ENCODE data around the gene ZNF768.
A peak's percentile ranks its signal among the peaks of the same experiment; 100 is the strongest.

ZNF768 gene

DNA sequence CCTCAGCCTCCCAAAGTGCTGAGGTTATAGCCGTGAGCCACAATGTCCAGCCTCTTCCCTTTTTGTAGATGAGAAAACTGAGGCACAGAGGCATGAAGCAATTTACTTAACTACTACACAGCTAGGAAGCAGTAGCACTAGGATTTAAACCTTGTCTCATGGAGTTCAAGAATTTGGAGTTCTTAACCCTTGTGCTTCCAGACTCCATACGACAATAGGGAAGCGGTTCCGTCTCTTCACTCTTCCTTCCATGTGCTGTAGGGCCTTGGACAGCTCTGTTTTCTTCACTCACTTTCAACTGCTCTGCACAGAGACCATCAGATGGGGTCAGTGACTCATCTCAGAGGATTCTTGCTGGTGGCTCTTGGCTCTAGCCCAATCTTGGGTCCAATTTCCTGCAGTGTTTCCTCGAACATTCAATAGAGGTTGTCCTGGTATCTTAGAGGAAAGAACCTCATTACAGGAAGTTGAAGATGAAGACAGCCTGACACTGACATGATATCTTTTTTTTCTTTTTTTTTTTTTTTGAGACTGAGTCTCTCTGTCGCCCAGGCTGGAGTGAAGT is 34.5 kb downstream of the ZNF768 start:
- H3K27ac ChIP-seq: peak overlapping the region; percentile 57; the same call in 1 of the 2 replicates
- ChIA-PET POLR2A (ENCODE audit: low non-redundant PET) (no interaction called here), CTCF (interaction anchor here (0.6 kb wide), 2 partner anchors 28 to 99 kb away, joined by 3 to 4 read pairs; no protein-coding TSS in a partner anchor)
- TF ChIP-seq, protein P1, sequence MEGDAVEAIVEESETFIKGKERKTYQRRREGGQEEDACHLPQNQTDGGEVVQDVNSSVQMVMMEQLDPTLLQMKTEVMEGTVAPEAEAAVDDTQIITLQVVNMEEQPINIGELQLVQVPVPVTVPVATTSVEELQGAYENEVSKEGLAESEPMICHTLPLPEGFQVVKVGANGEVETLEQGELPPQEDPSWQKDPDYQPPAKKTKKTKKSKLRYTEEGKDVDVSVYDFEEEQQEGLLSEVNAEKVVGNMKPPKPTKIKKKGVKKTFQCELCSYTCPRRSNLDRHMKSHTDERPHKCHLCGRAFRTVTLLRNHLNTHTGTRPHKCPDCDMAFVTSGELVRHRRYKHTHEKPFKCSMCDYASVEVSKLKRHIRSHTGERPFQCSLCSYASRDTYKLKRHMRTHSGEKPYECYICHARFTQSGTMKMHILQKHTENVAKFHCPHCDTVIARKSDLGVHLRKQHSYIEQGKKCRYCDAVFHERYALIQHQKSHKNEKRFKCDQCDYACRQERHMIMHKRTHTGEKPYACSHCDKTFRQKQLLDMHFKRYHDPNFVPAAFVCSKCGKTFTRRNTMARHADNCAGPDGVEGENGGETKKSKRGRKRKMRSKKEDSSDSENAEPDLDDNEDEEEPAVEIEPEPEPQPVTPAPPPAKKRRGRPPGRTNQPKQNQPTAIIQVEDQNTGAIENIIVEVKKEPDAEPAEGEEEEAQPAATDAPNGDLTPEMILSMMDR (conservative IDR thresholded peaks at IDR 0.05; ENCODE audit: low read depth): no peak
- DNase-seq (ENCODE audit: low spot score): peak; percentile 61

DNA sequence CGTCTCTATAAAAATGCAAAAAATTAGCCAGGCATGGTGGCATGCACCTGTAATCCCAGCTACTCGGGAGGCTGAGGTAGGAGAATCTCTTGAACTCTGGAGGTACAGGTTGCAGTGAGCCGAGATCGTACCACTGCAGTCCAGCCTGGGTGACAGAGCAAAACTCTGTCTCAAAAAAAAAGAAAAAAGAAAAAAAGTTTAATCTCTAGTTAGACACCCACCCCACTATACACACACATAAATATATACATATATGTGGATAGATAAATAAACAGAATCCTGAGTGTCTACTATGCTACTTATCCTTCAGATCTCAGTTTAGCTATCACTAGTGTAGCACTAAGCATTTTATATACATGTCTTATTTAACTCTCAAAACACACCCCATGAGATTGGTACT is 35.1 kb downstream of the ZNF768 start:
- H3K27ac ChIP-seq: peak overlapping the region; percentile 80; the same call in 1 of the 2 replicates
- ChIA-PET CTCF (interaction anchor here (0.6 to 1.1 kb wide), 2 partner anchors 21 to 44 kb away, joined by 5 to 9 read pairs; no protein-coding TSS in a partner anchor), POLR2A (ENCODE audit: low non-redundant PET) (no interaction called here)
- DNase-seq (ENCODE audit: low spot score): no peak
- TF ChIP-seq, protein P1 (conservative IDR thresholded peaks at IDR 0.05; ENCODE audit: low read depth): no peak

DNA sequence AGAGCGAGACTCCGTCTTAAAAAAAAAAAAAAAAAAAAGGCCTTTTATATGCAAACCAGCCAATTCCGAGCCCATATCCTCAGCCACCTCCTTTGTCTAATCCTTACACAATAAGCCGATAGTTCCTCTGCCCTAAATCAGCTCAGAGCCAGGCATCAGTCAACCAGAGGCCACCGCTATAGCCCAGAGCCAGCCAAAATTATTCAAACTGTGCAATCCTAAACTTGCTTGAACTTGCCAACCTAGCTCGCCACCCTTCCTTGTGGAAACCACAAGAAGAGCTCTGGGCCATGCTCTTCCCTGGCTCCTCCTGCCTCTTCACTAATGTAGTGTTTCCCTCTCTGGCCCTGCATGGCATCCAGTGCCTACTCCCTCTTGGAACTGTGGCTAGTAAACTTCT is 36.2 kb downstream of the ZNF768 start:
- ChIA-PET CTCF (interaction anchor here (1.1 kb wide), 1 partner anchor 45 kb away, joined by 9 read pairs; no protein-coding TSS in a partner anchor), POLR2A (ENCODE audit: low non-redundant PET) (interaction anchor here (0.7 kb wide), 1 partner anchor 26 kb away, joined by 11 read pairs; no protein-coding TSS in a partner anchor)
- peak; percentile 88 for DNase-seq (ENCODE audit: low spot score)
- TF ChIP-seq, protein P1 (conservative IDR thresholded peaks at IDR 0.05; ENCODE audit: low read depth): no peak
- peak overlapping the region; percentile 80 for H3K27ac ChIP-seq

DNA sequence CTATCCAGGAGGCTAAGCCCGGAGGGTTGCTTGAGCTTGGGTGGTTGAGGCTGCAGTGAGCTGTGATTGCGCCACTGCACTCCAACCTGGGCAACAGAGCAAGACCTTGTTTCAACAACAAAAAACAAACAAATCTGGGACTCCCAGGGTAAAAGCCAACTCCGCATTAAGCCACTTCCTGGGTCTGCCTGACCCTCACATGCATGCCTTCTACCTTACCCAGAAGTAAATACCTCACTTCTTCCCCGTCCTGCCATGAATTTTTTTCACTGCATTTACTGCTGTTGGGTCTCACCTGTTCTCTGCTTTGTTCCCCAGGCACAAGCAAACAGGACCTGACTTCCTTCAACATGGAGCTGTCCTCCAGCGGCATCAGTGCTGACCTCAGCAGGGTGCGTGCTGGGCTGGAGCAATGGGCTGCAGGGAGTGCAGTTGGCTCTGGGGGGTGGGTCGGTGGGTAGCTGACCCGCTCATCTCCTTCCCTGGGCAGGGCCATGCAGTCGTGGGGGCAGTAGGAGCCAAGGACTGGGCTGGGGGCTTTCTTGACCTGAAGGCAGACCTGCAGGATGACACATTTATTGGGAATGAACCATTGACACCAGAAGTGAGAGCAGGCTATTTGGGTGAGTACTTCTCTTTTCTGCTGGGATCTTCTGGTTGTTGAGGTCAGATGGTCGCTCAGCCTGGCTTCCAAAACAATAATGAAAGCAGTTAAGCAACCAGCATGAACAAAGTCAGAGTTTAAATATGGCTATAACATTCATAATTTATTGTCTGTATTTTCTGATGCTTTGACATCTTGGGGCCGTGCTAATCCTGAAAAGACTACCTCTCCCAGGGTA is 37.4 kb downstream of the ZNF768 start:
- TF ChIP-seq, protein P1 (conservative IDR thresholded peaks at IDR 0.05; ENCODE audit: low read depth): no peak
- no peak for DNase-seq (ENCODE audit: low spot score)
- ChIA-PET CTCF (interaction anchor here (0.6 kb wide), 1 partner anchor 397 kb away, joined by 5 read pairs; no protein-coding TSS in a partner anchor), POLR2A (ENCODE audit: low non-redundant PET) (no interaction called here)
- H3K27ac ChIP-seq: peak overlapping the region; percentile 80

DNA sequence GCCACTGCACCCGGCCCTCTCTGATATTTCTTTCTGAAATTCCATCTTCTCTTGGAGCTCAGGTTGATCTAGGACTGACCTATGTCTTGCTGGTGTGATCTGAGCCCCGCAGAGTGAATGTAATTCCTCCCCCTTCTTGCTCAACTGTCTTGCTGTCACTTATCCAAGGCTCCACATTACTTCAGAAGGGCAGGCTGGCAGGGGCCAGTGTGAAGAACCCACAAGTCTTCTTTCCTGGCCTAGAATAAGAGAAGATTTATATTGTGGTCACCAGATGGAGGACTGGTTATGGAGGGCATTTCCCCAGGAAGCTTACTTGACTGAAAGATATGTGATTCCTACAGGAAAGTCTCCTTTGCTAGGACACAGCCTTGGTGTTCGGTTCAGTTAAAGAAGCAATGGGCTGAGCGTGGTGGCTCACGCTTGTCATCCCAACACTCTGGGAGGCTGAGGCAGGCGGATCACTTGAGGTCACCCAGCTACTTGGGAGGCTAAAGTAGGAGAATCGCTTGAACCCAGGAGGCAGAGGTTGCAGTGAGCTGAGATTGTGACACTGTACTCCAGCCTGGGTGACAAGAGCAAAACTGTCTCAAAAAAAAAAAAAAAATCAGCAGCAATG is 40.4 kb downstream of the ZNF768 start:
- POLR2A ChIA-PET (ENCODE audit: low non-redundant PET): no interaction called here
- no peak for DNase-seq (ENCODE audit: low spot score)
- TF ChIP-seq, protein P1 (conservative IDR thresholded peaks at IDR 0.05; ENCODE audit: low read depth): no peak
- CTCF ChIA-PET: interaction anchor here (0.6 kb wide), 1 partner anchor 468 kb away, joined by 4 read pairs; no protein-coding TSS in a partner anchor
- no peak overlapping the region for H3K27ac ChIP-seq

DNA sequence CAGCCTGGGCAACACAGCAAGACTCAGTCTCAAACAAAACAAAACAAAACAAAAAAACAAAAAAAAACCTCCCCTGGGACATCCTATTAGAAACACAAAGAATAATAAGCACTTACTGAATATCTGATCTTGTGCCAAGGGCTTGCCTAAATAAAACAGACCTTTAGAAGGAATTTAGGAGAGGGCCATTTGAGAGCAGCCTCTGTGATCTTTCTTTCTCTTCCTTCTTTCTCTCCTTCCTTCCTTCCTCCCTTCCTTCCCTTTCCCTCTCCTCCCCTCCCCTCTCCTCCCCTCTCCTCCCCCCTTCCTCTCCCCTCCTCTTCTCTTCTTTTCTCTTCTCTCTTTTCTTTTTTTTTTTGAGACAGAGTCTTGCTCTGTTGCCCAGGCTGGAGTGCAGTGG is 41.5 kb downstream of the ZNF768 start:
- no peak for DNase-seq (ENCODE audit: low spot score)
- TF ChIP-seq, protein P1 (conservative IDR thresholded peaks at IDR 0.05; ENCODE audit: low read depth): no peak
- no peak overlapping the region for H3K27ac ChIP-seq
- CTCF ChIA-PET: no interaction called here
- POLR2A ChIA-PET (ENCODE audit: low non-redundant PET): no interaction called here

Measured in RWPE1 (cell line).